Choroid plexus epithelial cell (primary cell): ENCODE measurements around the gene HOXB1.

ENCODE experiments used
- DNase-seq: peaks from one replicate; pipeline ENCODE4 v3.0.0-alpha.2; 2010; ENCODE audit warnings: low read depth
- H3K4me3 ChIP-seq: 2 replicates; pipeline ENCODE4 v1.5.1; 2011; ENCODE audit warnings: low read depth, mild to moderate bottlenecking, control low read depth, low read length, moderate library complexity
- TF ChIP-seq, protein P1 (sequence below): conservative IDR thresholded peaks from 2 replicates; pipeline ENCODE4 v1.5.1; 2011; ENCODE audit warnings: low read depth, mild to moderate bottlenecking, control low read depth, inconsistent platforms, low read length, moderate library complexity

HOXB1 gene

DNA sequence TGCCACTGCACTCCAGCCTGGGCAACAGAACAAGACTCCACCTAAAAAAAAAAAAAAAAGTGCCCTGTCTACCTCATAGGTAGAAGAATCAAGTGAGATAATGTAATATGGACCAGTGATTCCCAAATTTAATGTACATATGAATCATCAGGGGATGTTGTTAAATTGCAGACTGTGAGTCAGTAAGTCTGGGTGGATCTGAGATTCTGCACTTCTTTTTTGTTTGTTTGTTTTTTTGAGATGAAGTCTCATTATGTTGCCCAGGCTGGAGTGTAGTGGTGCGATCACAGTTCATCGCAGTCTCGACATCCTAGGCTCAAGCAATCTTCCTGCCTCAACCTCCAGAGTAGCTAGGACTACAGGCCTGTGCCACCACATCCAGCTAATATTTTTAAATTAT lies 31.6 kb downstream of the HOXB1 start:
- H3K4me3 ChIP-seq, result no peak overlapping the region
- DNase-seq, result no peak
- TF ChIP-seq, protein P1, sequence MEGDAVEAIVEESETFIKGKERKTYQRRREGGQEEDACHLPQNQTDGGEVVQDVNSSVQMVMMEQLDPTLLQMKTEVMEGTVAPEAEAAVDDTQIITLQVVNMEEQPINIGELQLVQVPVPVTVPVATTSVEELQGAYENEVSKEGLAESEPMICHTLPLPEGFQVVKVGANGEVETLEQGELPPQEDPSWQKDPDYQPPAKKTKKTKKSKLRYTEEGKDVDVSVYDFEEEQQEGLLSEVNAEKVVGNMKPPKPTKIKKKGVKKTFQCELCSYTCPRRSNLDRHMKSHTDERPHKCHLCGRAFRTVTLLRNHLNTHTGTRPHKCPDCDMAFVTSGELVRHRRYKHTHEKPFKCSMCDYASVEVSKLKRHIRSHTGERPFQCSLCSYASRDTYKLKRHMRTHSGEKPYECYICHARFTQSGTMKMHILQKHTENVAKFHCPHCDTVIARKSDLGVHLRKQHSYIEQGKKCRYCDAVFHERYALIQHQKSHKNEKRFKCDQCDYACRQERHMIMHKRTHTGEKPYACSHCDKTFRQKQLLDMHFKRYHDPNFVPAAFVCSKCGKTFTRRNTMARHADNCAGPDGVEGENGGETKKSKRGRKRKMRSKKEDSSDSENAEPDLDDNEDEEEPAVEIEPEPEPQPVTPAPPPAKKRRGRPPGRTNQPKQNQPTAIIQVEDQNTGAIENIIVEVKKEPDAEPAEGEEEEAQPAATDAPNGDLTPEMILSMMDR, result no peak

DNA sequence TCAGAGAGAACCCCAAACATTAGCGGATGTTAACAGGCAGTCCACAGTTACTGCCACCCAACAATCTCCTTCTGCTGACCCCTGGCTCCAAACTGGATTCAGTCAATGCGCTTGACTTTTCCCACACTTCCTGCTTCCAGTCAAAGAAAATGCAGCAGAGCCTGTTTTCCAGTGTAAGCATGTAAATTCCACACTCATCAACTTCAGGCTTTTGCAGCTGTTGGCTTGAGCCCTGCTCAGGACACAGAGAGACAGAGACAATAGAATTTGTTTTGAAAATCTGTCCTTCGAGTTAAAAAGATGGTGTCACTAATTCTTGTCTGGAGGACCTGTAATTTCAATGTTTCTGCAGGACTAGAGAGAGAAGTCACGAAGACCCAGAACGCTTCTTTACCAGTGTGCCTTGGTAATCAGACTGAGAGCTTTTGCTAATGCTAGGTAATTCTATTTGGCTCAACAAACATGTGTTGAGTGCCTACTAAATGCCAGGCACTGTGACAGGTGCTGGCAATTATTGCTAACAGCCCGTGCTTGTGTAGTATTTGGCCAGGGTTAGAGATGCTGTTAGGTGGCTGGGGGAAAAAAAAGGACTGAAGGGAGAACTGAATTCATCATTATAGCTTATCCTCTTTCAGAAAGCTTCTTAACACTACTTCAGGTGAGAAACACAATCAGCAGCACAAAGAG lies 32.5 kb downstream of the HOXB1 start:
- no peak overlapping the region for H3K4me3 ChIP-seq
- no peak for DNase-seq
- TF ChIP-seq, protein P1, result no peak

DNA sequence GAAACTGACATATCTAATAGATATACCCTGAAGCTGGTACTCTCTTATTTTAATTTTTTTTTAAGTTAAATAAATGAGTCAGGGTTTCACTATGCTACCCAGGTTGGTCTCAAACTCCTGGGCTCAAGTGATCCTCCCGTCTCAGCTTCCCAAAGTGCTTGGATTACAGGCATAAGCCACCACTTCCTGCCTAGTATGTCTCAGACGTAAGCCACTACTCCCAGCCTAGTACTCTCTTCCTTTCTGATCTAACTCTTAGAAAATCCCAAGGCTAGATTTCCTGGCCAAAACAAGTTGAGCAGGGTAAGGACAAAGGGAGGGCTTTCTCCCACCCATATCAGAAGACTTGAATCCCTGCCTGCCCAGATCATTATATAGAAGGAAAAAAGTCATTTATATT lies 33.7 kb downstream of the HOXB1 start:
- H3K4me3 ChIP-seq, result no peak overlapping the region
- DNase-seq, result no peak
- TF ChIP-seq, protein P1, result no peak

DNA sequence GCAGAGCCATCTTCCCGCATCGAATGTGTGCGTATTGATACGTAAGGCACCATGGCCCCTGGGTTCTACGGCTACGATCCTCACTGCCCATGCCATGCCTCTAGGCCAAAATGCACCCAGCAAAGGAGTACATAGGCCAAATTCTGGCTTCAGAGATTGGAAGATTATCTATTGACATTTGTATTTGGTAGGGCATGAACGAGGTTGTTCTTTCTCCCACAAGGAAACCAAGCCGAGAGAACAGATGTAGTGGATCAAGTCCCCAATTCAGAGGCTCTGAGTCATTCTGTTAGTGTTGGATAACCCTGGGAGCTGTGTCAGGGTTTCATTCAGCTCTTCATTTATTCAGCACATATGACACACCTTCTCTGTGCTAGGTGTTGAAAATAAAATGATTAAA lies 36.5 kb downstream of the HOXB1 start:
- no peak for DNase-seq
- TF ChIP-seq, protein P1, result no peak
- H3K4me3 ChIP-seq, result no peak overlapping the region

DNA sequence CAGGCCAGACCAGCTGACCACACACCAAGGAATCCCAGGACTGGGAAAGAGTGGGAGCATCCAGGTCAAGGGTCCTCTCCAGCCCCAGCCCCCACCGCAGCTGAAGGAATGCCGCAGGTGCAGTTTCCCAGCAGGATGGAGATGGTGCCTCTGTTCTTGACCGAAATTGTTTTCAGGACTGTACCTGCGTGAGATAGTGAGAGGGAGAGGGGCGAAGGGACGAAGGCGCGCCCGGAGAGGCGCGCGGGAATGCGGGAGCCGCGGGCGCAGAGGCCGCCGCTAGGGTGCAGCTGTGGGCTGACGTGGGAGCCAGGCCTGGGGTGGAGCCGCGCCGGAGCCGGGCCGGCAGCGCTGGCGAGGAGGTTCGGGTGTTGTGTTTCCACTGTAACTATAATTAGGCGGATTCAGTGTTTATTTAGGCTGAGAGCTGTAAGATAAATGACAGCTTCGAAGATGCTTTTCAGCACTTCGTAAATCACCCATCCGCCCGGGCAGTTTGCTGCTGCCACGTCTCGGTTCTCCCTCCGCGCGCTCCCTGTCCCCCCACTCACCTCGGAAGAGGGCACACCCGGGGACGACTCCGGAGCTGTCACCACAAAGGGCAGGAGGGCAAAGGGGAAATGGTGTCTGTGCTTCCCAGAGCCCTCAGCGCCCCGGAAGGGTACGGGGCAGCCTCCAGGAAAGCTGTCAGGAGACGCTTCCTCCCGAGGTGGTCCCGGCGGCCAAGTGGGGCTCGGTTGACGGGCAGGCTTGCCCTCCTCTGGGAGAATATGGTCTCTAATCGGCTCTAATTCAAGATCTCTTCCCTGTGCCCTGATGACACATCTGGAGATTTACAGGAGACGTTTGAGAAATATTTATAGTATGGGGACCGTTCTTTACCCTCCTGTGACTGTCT lies 38.2 kb downstream of the HOXB1 start:
- H3K4me3 ChIP-seq, result peak overlapping the region; percentile 26
- DNase-seq, result peak; percentile 59
- TF ChIP-seq, protein P1, result peak; percentile 62

DNA sequence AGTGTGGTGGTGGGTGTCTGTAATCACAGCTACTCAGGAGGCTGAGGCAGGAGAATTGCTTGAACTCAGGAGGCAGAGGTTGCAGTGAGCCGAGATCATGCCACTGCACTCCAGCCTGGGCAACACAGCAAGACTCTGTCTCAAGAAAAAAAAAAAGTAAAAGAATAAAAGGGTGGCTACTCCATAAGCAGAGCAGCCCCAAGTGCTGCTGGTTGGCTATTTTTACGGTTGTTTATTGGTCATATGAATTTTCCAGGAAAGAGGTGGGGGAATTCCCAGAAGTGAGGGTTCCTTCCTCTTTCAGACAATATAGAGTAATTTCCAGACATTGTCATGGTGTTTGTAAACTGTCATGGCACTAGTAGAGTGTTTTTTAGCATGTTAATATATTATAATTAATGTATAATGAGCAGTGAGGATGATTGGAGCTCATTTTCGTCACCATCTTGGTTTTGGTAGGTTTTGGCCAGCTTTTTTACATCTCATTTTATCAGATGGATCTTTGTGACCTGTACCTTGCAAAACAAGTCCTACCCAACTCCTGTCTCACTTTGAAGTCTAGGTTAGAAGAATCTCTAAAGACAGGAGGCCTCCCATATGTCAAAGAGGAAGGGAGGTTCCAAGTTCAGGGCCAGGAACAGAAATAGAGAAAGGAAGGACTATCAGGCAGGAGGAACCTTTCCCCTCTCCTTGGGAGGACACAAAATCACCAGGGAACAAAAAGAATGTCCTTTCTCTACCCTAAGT lies 39.1 kb downstream of the HOXB1 start:
- TF ChIP-seq, protein P1, result no peak
- no peak for DNase-seq

More for the DNA sequence above, 39.1 kb downstream of the HOXB1 start:
- H3K4me3 ChIP-seq, result no peak overlapping the region
